K562 (cell line): ENCODE results near the gene ERP44. TPM values are rescaled to one million over a fixed set of nuclear protein-coding genes. Genes with fewer than 3 reads are reported as not detected.
"Not testable (repeated sequence)": the region's sequence is repeated elsewhere in the genome, so short reads cannot be mapped to it uniquely, and the experiment has no call there.

Source experiments
- ATAC-seq: fragments of 200-7000 bp; cut with Tn5 transposase; 3 replicates; pipeline ENCODE4 v1.9.1; 2020; ENCODE audit warnings: moderate library complexity
- BruUV-seq: library from RNA; stranded (reverse); fragments of 400-500 nt; replicated peaks from 2 replicates; lab custom pipeline; 2021; lab: Mats Ljungman, UMichigan
- CTCF ChIA-PET: fragments of 300-600 bp; formaldehyde crosslinking; extraction: SDS; loops from one replicate; lab custom pipeline; 2021; ENCODE audit warnings: low intra/inter-chr PET ratio; lab: Yijun Ruan, JAX
- POLR2A ChIA-PET: fragments of 300-600, 350-650 bp; sonication (Branson Sonifier 250); formaldehyde crosslinking; extraction: SDS; loops from one replicate; lab custom pipeline; 2021; ENCODE audit warnings: antibody characterized with exemption, inconsistent platforms; lab: Yijun Ruan, JAX
- DNase-seq, 4 experiments: peaks; one replicate each; pipeline versions ENCODE4 v3.0.0 to v3.0.0-alpha.2; 2011 to 2018; ENCODE audit warnings: low spot score in 3 of 4, mixed read lengths in 3 of 4; ENCODE audit errors: extremely low read depth in 1 of 4
- FAIRE-seq: peaks from 2 replicates; lab custom pipeline; 2011; peaks lifted over from hg19 to GRCh38; lab: Jason Lieb, UNC
- H2AFZ ChIP-seq: 2 replicates; pipeline ENCODE4 v1.6.0; 2011; ENCODE audit warnings: low read depth, low read length, control low read depth, inconsistent platforms
- H3K27ac ChIP-seq: fragments of 200-600 bp; 3 replicates; pipeline ENCODE4 v1.8.0; 2011; ENCODE audit warnings: low read depth, mild to moderate bottlenecking, control low read depth, inconsistent platforms, low read length, moderate library complexity, mixed read lengths; ENCODE audit errors: extremely low read depth
- H3K27me3 ChIP-seq, 2 experiments: fragments of 300-600 bp in 1 of 2; 2 replicates in 1 of 2; 3 replicates in 1 of 2; pipeline versions ENCODE4 v1.6.0 to v1.8.0; 2011; ENCODE audit warnings: inconsistent platforms in 2 of 2, low read length in 2 of 2, mild to moderate bottlenecking in 1 of 2, mixed read lengths in 1 of 2, moderate library complexity in 1 of 2; ENCODE audit not compliant: control insufficient read depth in 2 of 2, insufficient read depth in 2 of 2
- H3K36me3 ChIP-seq: fragments of 300-600 bp; 3 replicates; pipeline ENCODE4 v1.8.0; 2011; ENCODE audit warnings: mild to moderate bottlenecking, low read length, inconsistent platforms; ENCODE audit not compliant: control insufficient read depth, insufficient read depth
- H3K4me1 ChIP-seq, 2 experiments: fragments of 200-600 bp in 1 of 2; replicated peaks in 1 of 2; 2 replicates in 1 of 2; 3 replicates in 1 of 2; pipeline versions ENCODE4 v1.5.1 to v1.8.0; 2011; ENCODE audit warnings: inconsistent platforms in 2 of 2, low read length in 2 of 2, mild to moderate bottlenecking in 1 of 2, mixed read lengths in 1 of 2, moderate library complexity in 1 of 2; ENCODE audit not compliant: control insufficient read depth in 2 of 2, insufficient read depth in 2 of 2
- H3K4me2 ChIP-seq: 2 replicates; pipeline ENCODE4 v1.6.1; 2011; ENCODE audit warnings: low read length, control low read depth, inconsistent platforms, mixed read lengths; ENCODE audit not compliant: insufficient read depth
- H3K4me3 ChIP-seq: fragments of 200-600 bp; sonication (generic), shearing (Covaris generic); 2 replicates; pipeline ENCODE4 v1.5.1; 2016; ENCODE audit warnings: control low read depth, inconsistent platforms
- H3K79me2 ChIP-seq: fragments of 200-600 bp; 3 replicates; pipeline ENCODE4 v1.8.0; 2011; ENCODE audit warnings: low read length, inconsistent platforms; ENCODE audit not compliant: control insufficient read depth, insufficient read depth
- H3K9ac ChIP-seq, 2 experiments: 2 replicates each; pipeline versions ENCODE4 v1.6.0 to v1.6.1; 2011; ENCODE audit warnings: low read depth in 2 of 2, low read length in 2 of 2, control low read depth in 1 of 2, inconsistent platforms in 1 of 2, mild to moderate bottlenecking in 1 of 2, mixed read lengths in 1 of 2; ENCODE audit not compliant: insufficient read depth in 1 of 2
- H3K9me1 ChIP-seq: one replicate; pipeline ENCODE4 v1.6.0; 2011; ENCODE audit warnings: inconsistent platforms, mild to moderate bottlenecking, low read length, moderate library complexity; ENCODE audit not compliant: control insufficient read depth, insufficient read depth
- H3K9me3 ChIP-seq: replicated peaks from 2 replicates; pipeline ENCODE4 v1.5.1; 2011; ENCODE audit warnings: low read depth, low read length, inconsistent platforms; ENCODE audit not compliant: control insufficient read depth, insufficient read depth
- H4K20me1 ChIP-seq: replicated peaks from 2 replicates; pipeline ENCODE4 v1.6.1; 2011; ENCODE audit warnings: low read length, inconsistent platforms, mixed read lengths; ENCODE audit not compliant: control insufficient read depth, insufficient read depth
- DMBX1 ChIP-seq: fragments of 250-450 bp; sonication (Bioruptor Pico); IDR thresholded peaks from 2 replicates; pipeline ENCODE4 v1.8.0; 2022; ENCODE audit warnings: inconsistent platforms, mild to moderate bottlenecking, moderate library complexity, borderline replicate concordance
- NCOA2 ChIP-seq, 2 experiments: fragments of 450-650 bp; IDR thresholded peaks; 2 replicates each; pipeline ENCODE4 v1.6.1; 2018; ENCODE audit warnings: mild to moderate bottlenecking in 2 of 2, moderate library complexity in 1 of 2; ENCODE audit not compliant: partially characterized antibody in 2 of 2
- NRF1 ChIP-seq, 2 experiments: fragments of 450-650 bp; IDR thresholded peaks in 1 of 2; conservative IDR thresholded peaks in 1 of 2; 2 replicates each; pipeline ENCODE4 v1.6.1; 2014; ENCODE audit warnings: mild to moderate bottlenecking in 2 of 2
- YY1 ChIP-seq, 3 experiments: IDR thresholded peaks; 2 replicates each; pipeline ENCODE4 v1.6.1; 2011; ENCODE audit warnings: low read length in 2 of 3, mild to moderate bottlenecking in 2 of 3, moderate library complexity in 2 of 3, borderline replicate concordance in 1 of 3, control low read depth in 1 of 3, low read depth in 1 of 3; ENCODE audit not compliant: insufficient read depth in 3 of 3, insufficient replicate concordance in 2 of 3, control insufficient read depth in 1 of 3, insufficient read length in 1 of 3; ENCODE audit errors: extremely low read depth in 1 of 3
- ZNF140 ChIP-seq: fragments of 250-450 bp; sonication (Bioruptor Pico); IDR thresholded peaks from 2 replicates; pipeline ENCODE4 v1.8.0; 2021; ENCODE audit warnings: moderate library complexity, mild to moderate bottlenecking, inconsistent platforms
- WGBS: fragments of 100-300 bp; shearing (Covaris generic); methylation state at CpG from one replicate; pipeline ENCODE4 v1.1.6; 2016; ENCODE audit warnings: low coverage, mixed read lengths; ENCODE audit not compliant: insufficient coverage; ENCODE audit errors: missing lambda C conversion rate; 5-methylcytosine and 5-hydroxymethylcytosine counted together
- in situ Hi-C: fragments of 300-500 bp; cut with MboI; formaldehyde crosslinking; loops from 4 replicates; pipeline ENCODE4 v1.15.0; 2018; ENCODE audit warnings: inconsistent platforms, mixed read lengths
- intact Hi-C: fragments of 100-400 bp; cut with micrococcal nuclease; formaldehyde crosslinking; loops from 2 replicates; pipeline ENCODE4 v1.14.2; 2022
- polyA plus RNA-seq, 8 experiments: library from polyadenylated mRNA; depleted of rRNA in 4 of 8; stranded (reverse) in 5 of 8; unstranded in 3 of 8; fragments of >200 nt; fragmentation: Nextera tagmentation in 2 of 8; fragmentation: Illumina TruSeq in 1 of 8; extraction: Ambion mirVana in 2 of 8; extraction: Trizol in 1 of 8; gene quantifications; 2 replicates each; pipeline versions ENCODE4 v1.2.1 to v1.2.3, GENCODE V29; 2011 to 2014; ENCODE audit warnings: inconsistent platforms in 1 of 8, missing spikeins in 1 of 8
- total RNA-seq, 7 experiments: library from RNA; depleted of rRNA in 6 of 7; stranded (reverse); fragments of >200 nt in 6 of 7; fragmentation: Illumina TruSeq in 2 of 7; extraction: Trizol in 2 of 7; gene quantifications; 2 replicates each; pipeline versions ENCODE4 v1.2.1 to v1.2.3, GENCODE V29; 2011 to 2021; ENCODE audit warnings: low replicate concordance in 1 of 7
- TF ChIP-seq, protein P1 (sequence below): sonication (generic); formaldehyde crosslinking; IDR thresholded peaks from 2 replicates; pipeline ENCODE4 v1.8.0; 2022; ENCODE audit warnings: mild to moderate bottlenecking, missing genetic modification reagents
- TF ChIP-seq, protein P2 (sequence below): fragments of 250-450 bp; sonication (Bioruptor Pico); IDR thresholded peaks from 2 replicates; pipeline ENCODE4 v1.8.0; 2021; ENCODE audit warnings: mild to moderate bottlenecking, moderate library complexity

The ERP44 gene
- total and polyA plus RNA-seq, 9 of the 15 experiments (the other 6 are each of a cell fraction or from before 2014, with no cell fraction given): 9.2 to 23.4 (median 13.6) TPM

- TF ChIP-seq, protein P1, sequence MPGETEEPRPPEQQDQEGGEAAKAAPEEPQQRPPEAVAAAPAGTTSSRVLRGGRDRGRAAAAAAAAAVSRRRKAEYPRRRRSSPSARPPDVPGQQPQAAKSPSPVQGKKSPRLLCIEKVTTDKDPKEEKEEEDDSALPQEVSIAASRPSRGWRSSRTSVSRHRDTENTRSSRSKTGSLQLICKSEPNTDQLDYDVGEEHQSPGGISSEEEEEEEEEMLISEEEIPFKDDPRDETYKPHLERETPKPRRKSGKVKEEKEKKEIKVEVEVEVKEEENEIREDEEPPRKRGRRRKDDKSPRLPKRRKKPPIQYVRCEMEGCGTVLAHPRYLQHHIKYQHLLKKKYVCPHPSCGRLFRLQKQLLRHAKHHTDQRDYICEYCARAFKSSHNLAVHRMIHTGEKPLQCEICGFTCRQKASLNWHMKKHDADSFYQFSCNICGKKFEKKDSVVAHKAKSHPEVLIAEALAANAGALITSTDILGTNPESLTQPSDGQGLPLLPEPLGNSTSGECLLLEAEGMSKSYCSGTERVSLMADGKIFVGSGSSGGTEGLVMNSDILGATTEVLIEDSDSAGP: no peak
- TF ChIP-seq YY1 (IDR thresholded peaks at IDR 0.05; ENCODE audit: borderline replicate concordance in 1 of 3, control insufficient read depth in 1 of 3, extremely low read depth in 1 of 3, insufficient read depth in 3 of 3, insufficient read length in 1 of 3, insufficient replicate concordance in 2 of 3, low read depth in 1 of 3, low read length in 2 of 3) (peak in 2 of 3 experiments; percentile 27 to 33), NCOA2 (IDR thresholded peaks at IDR 0.05; ENCODE audit: partially characterized antibody in 2 of 2) (no peak), ZNF140 (CRISPR knock-in tag) (no peak), NRF1 (conservative IDR thresholded peaks at IDR 0.05 in 1 of 2, IDR thresholded peaks at IDR 0.05 in 1 of 2) (peak; percentile 49 to 67; a peak in 3 of 4 replicates), DMBX1 (no peak; the same call in 1 of the 2 replicates)
- TF ChIP-seq, protein P2, sequence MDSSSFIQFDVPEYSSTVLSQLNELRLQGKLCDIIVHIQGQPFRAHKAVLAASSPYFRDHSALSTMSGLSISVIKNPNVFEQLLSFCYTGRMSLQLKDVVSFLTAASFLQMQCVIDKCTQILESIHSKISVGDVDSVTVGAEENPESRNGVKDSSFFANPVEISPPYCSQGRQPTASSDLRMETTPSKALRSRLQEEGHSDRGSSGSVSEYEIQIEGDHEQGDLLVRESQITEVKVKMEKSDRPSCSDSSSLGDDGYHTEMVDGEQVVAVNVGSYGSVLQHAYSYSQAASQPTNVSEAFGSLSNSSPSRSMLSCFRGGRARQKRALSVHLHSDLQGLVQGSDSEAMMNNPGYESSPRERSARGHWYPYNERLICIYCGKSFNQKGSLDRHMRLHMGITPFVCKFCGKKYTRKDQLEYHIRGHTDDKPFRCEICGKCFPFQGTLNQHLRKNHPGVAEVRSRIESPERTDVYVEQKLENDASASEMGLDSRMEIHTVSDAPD (CRISPR knock-in tag): no peak
- TF ChIP-seq, all 486 proteins: peak for 119
Observed at GRCh38 chr9:100098887-100099721, at the start of gene ERP44, which contains the start of gene INVS (continued).

DNA sequence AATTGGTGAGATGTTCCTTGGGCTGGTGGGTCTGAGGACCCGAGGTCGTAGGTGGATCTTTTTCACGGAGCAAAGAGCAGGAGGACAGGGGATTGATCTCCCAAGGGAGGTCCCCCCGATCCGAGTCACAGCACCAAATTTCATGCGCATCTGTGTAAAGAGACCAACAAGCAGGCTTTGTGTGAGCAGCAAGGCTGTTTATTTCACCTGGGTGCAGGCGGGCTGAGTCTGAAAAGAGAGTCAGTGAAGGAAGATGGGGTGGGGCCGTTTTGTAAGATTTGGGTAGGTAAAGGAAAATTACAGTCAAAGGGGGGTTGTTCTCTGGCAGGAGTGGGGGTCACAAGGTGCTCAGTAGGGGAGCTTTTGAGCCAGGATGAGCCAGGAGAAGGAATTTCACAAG lies 47.2 kb upstream of the ERP44 start:
- 65% methylated on average over 3 of the region's 8 CpGs for WGBS
- peaks cover 0 to 11% of the 10 kb centered on the region in 2 experiments; a peak in 3 of 5 replicates for H3K4me1 ChIP-seq
- H2AFZ ChIP-seq, POLR2A ChIA-PET, H3K9me1 ChIP-seq, H3K36me3 ChIP-seq, H3K79me2 ChIP-seq, H3K9me3 ChIP-seq, H4K20me1 ChIP-seq, H3K4me3 ChIP-seq, H3K27me3 ChIP-seq, CTCF ChIA-PET, H3K9ac ChIP-seq, DNase-seq, BruUV-seq, ATAC-seq, FAIRE-seq, H3K27ac ChIP-seq: not testable (repeated sequence)
- in situ Hi-C loops (loop anchor here (10.0 kb wide), 1 partner anchor 179 kb away; no protein-coding TSS in a partner anchor), intact Hi-C loops (loop anchor here (10.0 kb wide), 1 partner anchor 321 kb away; the partner anchor contains the start of gene NR4A3)
- peak overlapping the region; percentile 25; the same call in 1 of the 2 replicates for H3K4me2 ChIP-seq
